Medulla oblongata (tissue), 1 donor: ENCODE measurements around the gene PANX1.

Experiments used
- DNase-seq: peaks from one replicate; pipeline ENCODE4 v3.0.0-alpha.2; 2015; ENCODE audit errors: extremely low spot score

Gene PANX1

DNA sequence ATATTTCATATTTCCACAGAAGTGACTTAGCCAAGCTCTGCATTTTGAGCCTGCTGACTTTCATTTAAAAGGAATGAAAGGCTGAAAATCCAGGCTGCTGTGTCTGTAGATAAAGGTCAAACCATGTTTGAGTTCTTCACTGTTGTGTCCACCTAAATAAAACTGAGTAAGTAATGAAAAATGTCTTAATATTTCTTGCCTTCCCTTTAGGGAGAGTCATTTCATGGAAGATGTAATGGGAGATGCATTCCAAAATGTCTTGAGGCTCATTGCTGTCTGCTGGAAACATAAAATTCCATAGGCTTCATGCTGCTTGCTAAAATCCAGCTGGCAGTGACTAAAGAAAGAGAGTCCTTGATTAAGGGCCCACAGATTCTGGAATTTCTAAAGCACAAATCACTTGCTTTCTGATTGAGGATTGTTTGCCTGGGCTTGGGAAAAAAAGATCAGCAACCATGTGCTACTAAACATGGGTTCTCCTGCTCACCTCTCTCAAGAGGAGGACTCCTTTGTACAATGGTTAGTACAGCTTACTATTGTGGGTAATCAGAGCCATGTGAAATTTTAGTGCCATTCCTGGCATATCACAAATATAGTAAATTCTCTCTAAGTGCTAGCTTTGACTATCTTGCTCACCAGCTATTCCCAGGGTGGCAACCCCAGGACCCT, 56.9 kb downstream of the PANX1 start:
- no peak for DNase-seq

DNA sequence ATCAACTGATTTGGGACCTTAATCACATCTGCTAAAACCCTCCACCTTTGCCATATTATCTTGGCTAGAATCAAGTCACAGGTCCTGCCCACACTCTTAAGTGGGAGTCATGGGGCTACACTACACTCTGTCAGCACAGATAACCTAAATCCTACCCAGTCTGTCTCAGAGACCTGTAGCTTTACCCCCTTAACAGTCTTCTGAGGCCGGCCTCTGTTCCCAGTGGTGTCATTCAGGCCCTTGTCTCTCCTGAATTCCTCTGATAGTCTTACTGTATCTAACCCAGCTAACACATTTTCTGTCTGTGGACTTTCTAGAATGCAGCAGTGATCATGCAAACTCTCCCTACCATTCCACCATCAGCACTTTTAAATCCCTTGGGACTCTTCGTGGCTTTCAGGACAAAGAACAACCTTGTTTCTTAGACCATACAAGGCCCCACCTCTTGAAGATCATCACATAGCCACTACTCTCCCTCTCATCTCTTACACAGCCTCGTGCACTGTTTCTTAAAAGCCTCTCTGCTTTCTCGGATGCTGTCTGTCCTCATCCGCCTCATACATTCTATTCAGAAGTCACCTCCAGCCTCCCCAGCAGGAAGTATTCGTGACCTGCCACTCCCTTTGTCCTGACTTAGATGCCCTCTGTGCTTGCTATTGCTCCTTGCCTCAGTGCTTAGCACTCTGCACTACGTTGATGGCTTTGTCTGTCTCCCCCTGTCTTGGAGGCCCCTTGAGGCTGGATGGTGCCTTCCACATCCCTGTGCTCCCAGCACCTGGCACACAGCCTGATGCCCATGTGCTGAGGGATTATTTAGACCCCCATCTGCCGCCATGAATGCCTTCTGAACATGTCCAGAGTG, 57.9 kb downstream of the PANX1 start:
- DNase-seq, result no peak

- DNase-seq, result no peak
Measured at GRCh38 chr11:94193288-94193687, 64.6 kb downstream of the PANX1 start.

GRCh38 chr11:94194712-94195111, 66.1 kb downstream of the PANX1 start:
- DNase-seq, result no peak

- DNase-seq, result no peak
Measured at GRCh38 chr11:94196363-94196762, 67.7 kb downstream of the PANX1 start.

DNA sequence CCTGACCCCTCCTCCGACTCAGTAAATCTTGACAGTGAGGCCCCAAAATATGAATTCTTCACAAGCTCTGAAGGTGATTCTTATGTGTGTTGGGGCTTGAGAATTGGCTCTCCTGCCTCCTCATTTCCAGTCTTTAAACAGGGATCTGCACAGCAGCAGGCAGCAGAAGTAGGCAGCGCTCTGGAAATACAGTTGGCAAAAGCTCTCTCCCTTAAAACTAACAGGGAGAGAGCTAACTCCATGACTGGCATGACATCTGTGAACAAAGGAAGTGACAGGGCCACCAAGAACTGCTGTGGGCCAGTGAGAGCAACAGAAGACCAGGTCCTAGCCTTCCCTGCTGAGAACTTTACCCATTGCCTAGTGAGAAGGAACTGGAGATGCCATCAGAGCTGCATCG, 70.1 kb downstream of the PANX1 start:
- no peak for DNase-seq

DNA sequence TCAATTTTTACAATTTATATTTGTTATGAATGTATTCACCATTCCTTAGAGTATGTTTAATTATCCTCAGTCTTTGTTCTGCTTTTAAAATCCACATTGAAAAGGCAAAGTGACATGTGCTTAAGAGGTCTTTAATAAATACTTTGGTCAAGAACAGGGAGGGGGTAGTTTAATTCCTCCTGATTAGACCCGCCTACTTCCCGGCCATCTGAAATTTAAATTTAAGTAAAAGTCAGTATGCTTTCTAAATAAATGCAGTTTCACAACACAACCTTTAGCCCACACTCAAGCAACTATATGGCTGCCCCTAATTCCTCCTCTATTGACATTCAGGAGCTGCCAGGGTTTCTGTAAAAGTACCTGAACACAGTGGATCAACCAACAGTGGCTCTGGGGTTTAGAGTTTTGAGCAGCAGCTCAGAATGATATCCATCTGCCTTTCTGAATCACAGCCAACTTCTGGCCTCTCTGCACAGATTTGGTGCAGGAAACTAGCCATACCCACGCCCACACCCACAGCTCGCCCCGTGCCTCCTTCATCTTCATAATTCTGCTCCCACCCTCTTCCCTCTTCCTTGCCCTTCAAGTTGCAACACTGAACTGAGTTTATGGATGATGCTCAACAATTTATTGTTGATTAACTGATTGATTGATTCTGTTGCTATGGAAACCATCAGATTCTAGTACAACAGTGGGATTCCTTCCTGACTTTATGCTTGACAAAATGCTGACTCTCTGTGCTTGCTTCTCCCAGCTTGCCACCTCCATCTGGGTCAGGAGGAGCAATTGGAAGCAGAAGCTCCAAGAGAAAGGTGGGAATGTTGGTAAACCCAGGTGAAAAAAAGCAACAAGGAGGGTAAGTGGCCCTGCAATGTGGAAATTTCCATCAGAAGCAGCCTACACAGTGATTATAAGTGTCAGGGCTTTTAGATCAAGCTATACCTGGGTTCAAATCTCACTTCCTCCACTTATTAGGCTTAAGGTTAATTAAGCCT, 70.8 kb downstream of the PANX1 start:
- DNase-seq, result no peak

- DNase-seq, result no peak
Measured at GRCh38 chr11:94201004-94201465, 72.4 kb downstream of the PANX1 start.

DNA sequence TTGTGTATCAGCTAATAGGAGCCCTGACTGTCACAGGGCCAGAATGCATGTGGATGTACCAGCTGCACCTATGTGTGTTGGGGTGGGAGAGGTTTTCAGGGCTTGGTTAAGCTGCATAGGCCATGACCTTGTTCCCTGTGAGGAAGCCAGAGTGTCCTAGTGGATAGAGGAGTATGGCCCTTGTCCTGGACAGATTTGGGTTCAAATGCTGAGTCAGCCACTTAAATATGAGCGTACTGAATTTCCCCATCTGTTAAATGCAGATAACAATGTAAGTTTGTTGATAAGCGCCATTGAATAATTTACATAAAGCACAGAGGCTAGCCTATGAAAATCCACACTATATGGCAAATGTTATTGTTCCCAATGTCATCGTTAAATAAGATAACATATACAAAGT, 74.4 kb downstream of the PANX1 start:
- no peak for DNase-seq

DNA sequence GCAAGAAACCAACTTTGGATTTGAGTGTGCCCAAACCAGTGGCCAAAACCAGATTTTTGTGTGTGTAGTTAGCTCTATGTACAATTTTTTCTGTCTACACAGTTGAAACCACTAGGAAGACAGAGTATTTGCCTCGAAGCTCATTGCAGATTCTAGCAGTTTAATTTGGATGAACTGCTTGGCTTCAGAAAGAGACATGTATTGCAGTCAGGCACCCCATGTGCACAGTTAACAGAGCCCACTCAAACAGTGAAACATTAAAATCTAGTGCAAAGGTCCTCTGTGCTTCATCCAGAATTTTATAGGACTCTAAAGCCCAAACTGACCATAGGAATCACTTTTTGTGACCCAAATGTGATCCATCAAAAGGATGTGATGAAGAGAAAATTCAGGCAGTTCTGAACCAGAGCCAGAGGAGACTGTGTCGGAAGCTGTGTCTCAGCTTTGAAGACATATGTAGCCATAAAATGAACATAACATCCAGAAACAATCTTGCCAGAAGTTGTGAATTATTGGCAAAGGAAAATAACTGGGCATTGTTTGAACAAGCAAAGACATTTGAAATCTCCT, 82.7 kb downstream of the PANX1 start:
- no peak for DNase-seq

GRCh38 chr11:94212898-94213297, 84.3 kb downstream of the PANX1 start:
- DNase-seq, result no peak

GRCh38 chr11:94217705-94218104, 89.1 kb downstream of the PANX1 start:
- DNase-seq, result no peak

DNA sequence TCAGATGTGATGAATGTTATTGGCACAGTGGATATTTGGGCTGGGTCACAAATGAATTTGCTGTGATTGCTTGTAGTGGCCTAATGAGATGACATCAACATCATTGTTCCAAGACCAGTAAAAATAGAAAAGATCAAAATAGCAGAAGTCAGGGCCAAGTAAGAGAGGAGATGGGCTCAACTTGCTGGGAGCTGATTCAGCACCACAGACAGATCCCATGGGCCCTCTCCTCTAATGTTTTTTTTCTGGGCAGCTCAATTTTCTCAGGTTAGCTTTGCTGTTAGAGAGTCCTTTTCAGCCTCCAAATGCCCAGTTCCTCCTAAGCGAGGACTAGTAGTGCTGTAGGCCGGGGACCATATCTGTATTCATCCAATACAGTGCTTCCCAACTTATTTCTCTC, 89.7 kb downstream of the PANX1 start:
- no peak for DNase-seq

DNA sequence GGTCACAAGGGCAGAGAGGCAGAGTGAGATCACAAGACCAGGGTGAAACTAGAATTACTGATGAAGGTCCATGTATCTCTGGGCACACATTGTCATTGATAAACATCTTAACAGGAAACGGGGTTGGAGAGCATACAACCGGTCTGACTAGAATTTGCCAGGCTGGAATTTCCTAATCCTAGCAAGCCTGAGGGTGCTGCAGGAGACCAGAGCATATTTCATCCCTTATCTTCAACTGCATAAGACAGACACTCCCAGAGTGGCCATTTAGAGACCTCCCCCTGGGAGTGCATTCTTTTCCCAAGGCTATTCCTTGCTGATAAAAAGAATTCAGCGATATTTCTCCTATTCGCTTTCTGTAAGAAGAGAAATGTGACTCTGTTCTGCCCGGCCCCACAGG, 91.1 kb downstream of the PANX1 start:
- DNase-seq, result no peak

- DNase-seq, result no peak
Measured at GRCh38 chr11:94224078-94224477, 95.4 kb downstream of the PANX1 start.
